GM18507 (cell line): ENCODE measurements around the gene DAZL.

ENCODE experiments used
- DNase-seq: peaks from one replicate; pipeline ENCODE4 v3.0.0; 2011; ENCODE audit warnings: low read depth; ENCODE audit not compliant: insufficient read length; ENCODE audit errors: extremely low spot score
- FAIRE-seq: peaks from 2 replicates; lab custom pipeline; 2011; peaks lifted over from hg19 to GRCh38; lab: Jason Lieb, UNC

The DAZL gene

DNA sequence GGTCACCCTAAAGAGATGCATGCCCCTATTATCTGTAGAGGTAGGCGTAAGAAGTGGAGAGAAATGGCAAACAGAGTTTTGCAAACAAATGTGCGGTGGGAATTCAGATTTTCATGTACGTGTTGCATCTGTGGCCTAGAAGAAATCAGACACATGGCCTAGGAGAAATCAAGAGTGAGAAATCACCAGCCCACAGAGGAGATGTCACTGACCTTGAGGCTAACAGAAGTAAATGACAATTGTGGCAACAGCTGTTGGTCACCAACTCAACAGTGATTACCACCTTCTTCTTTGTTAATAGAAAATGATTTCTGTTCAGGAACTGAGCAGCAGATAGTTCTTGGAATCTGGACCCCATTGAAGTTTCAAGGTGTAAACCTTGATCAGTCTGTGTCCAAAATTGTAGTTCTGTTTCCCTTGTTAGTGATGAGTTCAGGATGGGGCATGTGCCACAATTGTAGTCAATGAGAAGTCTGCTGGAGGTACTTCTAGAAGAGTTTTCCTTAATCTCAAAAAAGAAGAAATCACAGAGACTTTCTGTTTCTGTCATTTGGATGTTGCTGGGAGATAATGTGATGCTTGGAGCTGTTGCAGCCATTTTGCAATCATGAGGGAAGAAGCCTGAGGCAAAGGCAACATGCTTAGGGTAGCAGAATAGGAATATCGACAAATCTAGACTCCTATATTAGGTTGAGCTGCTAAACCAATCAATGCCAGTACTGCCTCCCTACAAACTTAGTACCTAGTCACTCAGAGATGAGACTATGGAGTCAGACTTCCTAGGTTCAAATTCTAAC is 57.5 kb downstream of the DAZL start:
- DNase-seq (no peak), FAIRE-seq (peak; percentile 45)

DNA sequence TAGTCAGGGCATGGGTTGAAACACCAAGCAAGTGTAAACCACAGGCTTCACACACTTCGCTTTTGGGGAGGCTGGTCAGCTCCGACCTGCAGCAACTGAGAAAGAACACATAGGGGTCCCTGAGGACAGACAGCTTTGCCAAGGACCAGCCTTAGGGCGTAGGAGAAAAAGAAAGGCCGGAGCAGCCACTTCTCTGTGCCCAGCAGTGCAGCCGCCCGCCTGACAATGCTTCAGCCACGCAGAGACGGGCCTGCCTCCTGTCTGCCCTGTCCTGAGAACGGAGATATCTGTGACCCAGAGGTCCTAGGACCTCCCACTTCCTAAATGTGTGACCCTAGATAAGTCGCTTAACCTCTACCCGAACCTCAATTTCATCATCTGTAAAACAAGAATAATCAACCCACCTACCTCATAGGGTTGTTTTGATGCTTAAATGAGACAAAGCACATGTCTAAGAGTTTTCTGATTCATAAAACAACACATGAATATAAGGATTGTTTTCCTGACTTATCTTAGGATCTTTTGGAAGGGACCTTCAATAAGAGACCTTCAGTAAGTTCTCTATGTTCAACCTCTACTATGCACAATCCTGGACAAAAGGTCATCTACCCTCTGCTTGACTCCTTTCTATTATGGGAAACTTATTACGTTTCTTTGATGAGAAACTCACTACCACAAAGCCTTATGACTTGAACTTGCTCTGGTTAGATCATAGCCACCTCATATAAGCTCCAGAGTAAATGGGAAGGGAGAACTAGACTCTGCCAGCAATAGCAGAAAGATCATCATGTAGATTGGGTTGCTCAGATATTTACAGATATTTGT is 58.8 kb downstream of the DAZL start:
- no peak for DNase-seq
- FAIRE-seq = no peak

DNA sequence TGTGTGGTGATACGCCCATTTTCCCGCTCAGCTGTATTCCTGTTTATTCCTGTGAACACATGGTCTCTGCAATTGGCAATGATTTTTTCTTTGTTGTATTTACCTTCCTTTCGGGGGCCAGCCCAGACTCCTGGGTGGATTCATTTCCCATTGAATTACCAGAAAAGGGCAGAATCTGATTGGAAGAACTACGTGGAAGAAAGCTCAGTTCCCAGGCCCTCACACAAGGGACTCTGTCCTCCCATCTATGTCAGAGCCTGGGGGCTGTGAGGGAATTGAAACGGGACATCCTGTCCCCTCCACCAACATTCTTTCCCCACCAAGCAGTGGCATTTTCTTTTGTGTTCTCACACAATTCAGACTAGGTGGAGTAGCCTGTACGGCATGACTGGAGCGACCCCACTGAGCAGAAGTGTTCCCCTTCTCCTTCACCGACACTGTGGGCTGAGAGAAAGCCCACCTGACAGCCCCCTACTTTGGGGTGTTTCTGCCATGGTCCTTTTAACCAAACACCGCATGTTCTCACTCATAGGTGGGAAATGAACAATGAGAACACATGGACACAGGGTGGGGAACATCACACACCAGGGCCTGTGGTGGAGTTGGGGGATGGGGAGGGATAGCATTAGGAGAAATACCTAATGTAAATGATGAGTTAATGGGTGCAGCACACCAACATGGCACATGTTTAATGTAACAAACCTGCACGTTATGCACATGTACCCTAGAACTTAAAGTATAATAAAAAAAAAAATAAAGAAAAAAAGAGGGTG is 59.6 kb downstream of the DAZL start:
- no peak for DNase-seq
- no peak for FAIRE-seq

DNA sequence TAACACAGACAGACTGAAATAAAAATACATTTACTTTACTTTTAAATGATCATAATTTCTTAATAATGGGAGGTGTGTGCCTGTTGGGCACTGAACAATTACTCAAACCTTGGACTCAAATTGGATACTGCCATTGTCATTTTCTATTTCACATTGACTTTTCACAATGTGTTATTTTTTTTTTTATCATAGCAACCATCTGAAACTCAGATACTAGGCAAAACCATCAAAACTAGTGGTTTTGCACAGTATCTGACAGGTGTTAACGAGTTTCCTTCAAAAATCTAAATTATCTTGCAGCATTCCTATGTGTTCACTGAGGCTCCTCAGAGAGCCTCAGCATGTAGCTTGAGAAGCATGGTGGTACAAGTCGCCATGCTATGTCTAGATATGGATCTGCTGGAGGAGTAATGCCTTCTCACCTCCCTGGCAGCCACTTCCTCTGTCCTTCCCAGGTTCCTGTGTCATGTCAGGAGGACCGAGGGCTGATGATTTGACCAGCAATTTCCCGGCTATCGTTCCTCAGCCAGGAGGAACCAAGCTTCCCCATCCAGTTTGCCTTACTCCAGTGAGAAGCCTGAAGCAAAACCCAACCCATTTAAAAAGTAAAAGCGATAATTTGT is 61.9 kb downstream of the DAZL start:
- DNase-seq = no peak
- no peak for FAIRE-seq

DNA sequence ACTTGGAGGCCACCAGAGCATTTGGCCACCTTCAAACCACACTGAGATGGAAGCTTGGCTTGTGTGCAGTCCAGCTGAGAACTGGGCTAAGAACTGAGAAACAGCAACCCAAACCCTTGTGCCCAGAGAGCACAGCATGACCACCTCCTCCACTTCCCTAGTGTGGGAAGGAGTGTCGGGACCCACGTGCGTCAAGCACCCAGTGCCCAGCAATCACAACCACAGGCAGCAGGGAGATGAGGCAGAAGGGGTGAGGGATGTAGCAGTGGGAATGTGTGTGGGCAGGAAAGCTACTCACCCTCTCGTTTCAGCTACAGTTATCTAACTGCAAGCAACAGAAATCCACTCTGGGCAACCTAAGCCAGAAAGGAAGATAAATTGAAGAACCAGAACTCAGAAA is 66.7 kb downstream of the DAZL start:
- FAIRE-seq = no peak
- DNase-seq = no peak

DNA sequence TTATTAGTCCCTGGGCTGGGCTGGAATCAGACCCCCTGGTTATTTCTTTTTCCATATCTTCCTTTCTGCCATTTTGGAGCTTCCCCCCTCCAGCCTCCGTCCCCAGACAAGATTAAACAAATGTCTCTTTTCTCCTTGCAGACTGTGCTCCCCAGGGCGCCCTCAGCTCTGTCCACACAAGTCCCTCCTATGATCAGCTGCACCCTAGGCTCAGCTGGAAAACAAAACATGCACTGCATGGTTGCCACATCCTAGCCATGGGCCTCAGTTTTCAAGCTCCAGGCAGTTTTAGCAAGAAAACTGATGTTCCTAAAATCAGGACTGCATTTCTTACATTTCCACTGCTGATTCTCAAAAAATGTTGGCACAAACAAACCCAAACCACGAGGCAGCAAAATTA is 68.2 kb downstream of the DAZL start:
- DNase-seq = no peak
- FAIRE-seq = no peak
